ENCODE results near the gene SEMA4F.

- TF ChIP-seq, protein P1, sequence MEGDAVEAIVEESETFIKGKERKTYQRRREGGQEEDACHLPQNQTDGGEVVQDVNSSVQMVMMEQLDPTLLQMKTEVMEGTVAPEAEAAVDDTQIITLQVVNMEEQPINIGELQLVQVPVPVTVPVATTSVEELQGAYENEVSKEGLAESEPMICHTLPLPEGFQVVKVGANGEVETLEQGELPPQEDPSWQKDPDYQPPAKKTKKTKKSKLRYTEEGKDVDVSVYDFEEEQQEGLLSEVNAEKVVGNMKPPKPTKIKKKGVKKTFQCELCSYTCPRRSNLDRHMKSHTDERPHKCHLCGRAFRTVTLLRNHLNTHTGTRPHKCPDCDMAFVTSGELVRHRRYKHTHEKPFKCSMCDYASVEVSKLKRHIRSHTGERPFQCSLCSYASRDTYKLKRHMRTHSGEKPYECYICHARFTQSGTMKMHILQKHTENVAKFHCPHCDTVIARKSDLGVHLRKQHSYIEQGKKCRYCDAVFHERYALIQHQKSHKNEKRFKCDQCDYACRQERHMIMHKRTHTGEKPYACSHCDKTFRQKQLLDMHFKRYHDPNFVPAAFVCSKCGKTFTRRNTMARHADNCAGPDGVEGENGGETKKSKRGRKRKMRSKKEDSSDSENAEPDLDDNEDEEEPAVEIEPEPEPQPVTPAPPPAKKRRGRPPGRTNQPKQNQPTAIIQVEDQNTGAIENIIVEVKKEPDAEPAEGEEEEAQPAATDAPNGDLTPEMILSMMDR (IDR thresholded peaks at IDR 0.05) = no peak
- no peak for TF ChIP-seq POLR2A (IDR thresholded peaks at IDR 0.05)
Observed at GRCh38 chr2:74620671-74621070, 33.4 kb upstream of the SEMA4F start.
